ENCODE data around the gene PPP2R1B.
A peak's percentile ranks its signal among the peaks of the same experiment; 100 is the strongest.
"Not testable (repeated sequence)": the region's sequence is repeated elsewhere in the genome, so short reads cannot be mapped to it uniquely, and the experiment has no call there.

Gene PPP2R1B

GRCh38 chr11:111784311-111784710 lies 18.1 kb upstream of the PPP2R1B start:
- DNase-seq (ENCODE audit: low read depth, low spot score), result not testable (repeated sequence)

DNA sequence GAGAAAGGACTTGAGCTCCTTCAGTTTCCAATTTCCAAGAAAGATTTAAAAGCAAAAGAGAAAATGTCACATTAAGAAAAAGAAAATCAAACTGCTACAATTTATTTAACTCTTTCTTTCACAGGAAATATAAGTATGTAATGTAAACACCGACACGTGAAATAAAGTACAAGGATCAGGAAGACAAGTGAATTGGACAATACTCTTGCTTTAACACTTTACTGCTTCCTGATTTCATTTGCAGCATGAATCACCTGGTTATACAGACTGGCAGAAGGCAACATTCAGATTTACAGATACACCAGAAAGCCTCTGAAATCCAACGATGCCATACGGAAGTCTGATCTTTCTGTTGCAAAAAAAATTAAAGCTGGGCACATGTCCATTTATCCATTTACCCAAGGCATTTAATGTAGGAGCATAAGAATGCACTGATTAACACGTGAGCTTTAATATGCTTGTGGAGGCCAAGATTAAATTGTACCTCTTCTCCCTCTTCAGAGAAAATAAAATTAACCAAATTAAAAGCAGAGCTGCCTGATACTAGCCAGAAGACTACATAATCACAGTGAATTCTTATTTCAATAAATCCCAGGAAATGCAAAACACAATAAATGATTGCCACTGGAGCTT lies 16.0 kb upstream of the PPP2R1B start:
- no peak for DNase-seq (ENCODE audit: low read depth, low spot score)

DNA sequence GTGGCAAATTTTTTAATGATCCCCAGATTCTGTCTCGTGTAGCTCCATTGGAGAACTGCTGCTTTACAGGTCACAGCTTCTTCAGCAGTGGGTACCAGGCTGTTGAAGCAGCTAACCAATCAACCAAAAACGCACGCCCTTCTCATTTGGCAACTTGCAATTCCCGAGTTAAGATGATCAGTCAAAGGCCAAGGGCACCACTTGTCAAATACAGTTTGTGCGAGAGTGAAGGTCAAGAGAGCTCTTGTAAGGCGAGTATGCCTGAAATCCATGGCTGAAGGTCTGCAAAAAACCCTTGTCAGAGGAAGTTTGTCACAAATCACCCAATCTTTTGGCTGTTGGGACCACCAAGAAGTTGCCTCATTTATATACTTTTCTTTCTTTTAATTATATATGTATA lies 12.9 kb upstream of the PPP2R1B start:
- DNase-seq (ENCODE audit: low read depth, low spot score), result no peak

- no peak for DNase-seq (ENCODE audit: low read depth, low spot score)
Measured at GRCh38 chr11:111778047-111778558, 11.9 kb upstream of the PPP2R1B start.

- peak; percentile 20 for DNase-seq (ENCODE audit: low read depth, low spot score)
Measured at GRCh38 chr11:111777094-111778046, 11.2 kb upstream of the PPP2R1B start.

DNA sequence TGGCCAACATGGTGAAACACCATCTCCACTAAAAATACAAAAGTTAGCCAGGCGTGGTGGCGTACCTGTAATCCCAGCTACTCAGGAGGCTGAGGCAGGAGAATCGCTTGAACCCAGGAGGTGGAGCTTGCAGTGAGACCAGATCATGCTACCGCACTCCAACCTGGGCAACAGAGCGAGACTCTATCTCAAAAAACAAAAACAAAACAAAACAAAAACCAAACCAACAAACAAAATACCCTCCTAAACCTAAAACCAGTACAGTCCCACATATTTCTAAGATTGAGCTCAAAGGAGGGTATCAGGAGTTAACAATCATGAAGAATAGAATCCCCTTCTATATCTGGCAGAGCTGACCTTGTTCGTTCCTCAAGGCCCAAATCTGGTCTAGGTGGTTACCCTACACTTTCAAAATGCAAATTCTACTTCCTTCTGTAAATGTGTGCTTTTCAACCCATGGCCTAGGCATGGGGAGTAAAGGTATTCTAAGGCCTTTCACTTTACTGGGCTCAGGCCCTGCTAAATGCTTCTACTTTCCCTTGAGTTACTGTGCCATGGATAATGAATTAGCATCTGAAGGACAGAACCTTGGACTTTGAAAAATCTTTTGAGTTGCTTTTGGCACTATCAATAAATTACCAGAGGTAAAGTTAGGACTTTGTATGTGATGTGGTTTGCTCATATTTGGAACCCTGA lies 10.4 kb upstream of the PPP2R1B start:
- no peak for DNase-seq (ENCODE audit: low read depth, low spot score)

DNA sequence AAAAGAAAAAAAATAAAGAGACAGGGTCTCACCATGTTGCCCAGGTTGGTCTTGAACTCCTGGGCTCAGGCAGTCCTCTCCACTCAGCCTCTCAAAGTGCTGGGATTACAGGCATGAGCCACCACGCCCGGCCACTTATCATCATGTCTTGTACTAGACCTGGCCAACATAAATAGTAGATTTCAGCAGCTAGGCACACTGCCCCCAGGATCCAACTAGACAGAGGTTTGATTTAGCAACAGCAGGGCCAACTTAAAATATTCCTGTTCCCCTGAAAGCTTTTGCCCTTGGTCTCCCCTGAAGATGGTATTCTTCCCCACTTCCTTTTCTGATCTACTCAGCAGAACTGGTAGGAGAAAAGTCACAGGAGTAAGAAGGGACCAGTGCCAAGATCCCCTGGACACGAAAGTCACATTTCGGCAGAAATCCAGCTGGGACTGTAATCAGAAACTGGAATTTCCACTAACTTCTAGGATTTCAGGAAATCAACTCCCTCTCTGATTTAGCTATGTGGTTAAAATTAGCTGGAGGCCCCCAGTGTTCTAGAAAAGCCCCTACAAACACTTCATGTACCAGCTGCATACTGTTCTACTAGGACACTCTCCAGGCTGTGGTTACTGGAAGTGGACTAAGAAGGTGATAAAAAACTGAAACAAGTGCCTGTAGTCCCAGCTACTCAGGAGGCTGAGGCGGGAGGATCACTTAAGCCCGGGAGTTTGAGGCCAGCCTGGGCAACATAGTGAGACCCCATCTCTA lies 8.9 kb upstream of the PPP2R1B start:
- no peak for DNase-seq (ENCODE audit: low read depth, low spot score)

GRCh38 chr11:111772535-111772934 lies 6.3 kb upstream of the PPP2R1B start:
- no peak for DNase-seq (ENCODE audit: low read depth, low spot score)

DNA sequence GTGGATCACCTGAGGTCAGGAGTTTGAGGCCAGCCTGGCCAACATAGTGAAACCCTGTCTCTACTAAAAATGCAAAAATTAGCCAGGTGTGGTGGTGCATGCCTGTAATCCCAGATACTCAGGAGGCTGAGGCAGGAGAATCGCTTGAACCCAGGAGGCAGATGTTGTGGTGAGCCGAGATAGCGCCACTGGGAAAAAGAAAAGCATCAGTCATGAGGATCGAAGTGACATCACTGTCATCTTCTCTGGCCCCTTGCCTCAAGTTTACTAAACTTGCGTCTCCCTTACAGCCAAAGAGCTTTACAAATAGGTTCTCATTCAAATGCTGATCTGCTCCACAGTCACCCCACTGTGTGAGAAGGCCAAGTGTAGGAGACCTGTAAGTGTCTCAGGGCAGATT lies 5.0 kb upstream of the PPP2R1B start:
- DNase-seq (ENCODE audit: low read depth, low spot score), result peak; percentile 10

GRCh38 chr11:111770581-111771134 lies 4.5 kb upstream of the PPP2R1B start:
- DNase-seq (ENCODE audit: low read depth, low spot score), result peak; percentile 26

GRCh38 chr11:111766834-111767142 lies 599 bp upstream of the PPP2R1B start:
- no peak for DNase-seq (ENCODE audit: low read depth, low spot score)

DNA sequence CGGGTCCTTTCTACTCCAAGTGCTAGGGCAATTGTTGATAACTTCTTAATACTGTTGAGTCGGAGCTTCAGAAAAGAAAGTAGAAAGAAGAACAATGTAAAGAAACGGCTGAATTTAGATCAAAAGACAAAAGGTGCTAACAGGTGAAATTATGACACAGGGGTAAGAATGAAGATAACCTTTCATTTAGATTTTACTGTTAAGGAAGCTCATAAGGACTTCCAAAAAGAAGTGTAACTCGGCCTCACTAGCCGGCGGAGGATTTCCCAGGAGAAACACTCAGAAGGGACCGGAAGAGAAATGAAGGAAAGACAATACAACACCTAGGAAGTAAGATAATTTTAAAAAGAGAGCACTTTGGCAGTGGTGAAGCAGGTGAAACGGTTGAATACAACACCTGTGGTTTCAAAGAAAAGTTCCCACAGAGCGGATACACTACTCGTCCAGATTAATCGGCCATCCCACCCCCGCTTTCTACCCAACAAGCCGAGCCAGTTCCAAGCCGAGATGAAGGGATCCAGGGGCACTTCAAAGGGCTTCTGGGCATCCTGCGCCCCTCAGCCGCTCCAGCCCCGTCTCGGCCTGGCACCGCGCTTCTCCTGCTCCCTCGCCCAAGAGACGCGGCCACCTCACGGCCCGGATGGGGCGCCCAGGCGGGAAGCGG lies 737 bp downstream of the PPP2R1B start:
- DNase-seq (ENCODE audit: low read depth, low spot score), result no peak

DNA sequence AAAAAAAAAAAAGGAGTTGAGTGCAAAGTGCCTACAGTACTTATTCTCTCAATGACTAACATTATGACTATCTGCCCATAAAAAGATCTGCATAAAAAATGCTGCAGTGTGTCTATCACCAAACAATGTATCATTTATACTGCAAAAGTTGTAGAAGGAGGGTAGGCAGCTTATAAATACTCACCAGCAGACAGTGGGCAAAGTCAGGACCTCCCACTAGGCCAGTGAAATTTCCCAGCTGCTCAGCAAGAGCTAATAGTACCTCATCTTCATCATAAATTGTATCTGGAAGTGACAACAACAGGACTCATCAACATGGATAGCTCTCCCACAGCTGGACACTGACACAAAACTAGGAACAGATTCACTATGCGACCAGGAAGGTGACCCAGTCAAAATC lies 1.6 kb downstream of the PPP2R1B start:
- no peak for DNase-seq (ENCODE audit: low read depth, low spot score)

GRCh38 chr11:111762981-111763643 lies 3.1 kb downstream of the PPP2R1B start:
- DNase-seq (ENCODE audit: low read depth, low spot score), result peak; percentile 10

DNA sequence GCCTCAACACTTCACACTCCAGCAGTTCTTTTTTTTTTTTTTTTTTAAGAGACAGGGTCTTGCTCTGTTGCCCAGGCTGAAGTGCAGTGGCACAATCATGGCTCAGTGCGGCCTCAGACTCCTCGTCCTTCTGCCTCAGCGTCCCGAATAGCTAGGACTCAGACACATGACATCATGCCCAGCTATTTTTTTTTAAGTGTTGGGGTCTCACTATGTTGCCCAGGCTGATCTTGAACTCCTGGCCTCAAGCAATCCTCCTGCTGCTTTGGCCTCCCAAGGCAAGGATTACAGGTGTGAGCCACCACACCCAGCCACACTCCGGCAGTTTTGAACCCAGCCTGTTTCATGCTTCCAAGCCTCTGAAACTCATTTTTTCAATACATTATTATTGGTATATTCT lies 3.7 kb downstream of the PPP2R1B start:
- no peak for DNase-seq (ENCODE audit: low read depth, low spot score)

GRCh38 chr11:111761036-111761435 lies 5.2 kb downstream of the PPP2R1B start:
- no peak for DNase-seq (ENCODE audit: low read depth, low spot score)

GRCh38 chr11:111759778-111760407 lies 6.3 kb downstream of the PPP2R1B start:
- DNase-seq (ENCODE audit: low read depth, low spot score), result no peak

DNA sequence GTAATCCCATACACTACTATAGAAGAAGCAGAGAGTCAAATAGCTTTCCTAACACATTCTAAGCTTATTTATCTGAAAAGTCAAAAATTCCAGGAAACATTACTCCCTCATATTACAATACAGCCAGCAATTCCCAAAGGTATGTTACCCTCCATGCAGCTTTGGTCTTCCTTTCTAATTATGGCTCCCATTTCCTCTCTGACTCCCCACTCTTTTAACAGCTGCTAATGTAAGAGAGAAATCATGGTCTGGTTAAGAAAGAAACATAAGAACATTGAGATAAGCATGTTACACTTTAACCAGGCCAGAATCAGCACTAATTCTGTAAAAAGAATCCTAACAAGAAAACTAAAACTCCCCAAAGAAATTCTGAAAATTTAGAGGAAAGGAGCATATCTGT lies 6.8 kb downstream of the PPP2R1B start:
- DNase-seq (ENCODE audit: low read depth, low spot score), result no peak

- DNase-seq (ENCODE audit: low read depth, low spot score), result no peak
Measured at GRCh38 chr11:111756097-111756496, 10.1 kb downstream of the PPP2R1B start.

DNA sequence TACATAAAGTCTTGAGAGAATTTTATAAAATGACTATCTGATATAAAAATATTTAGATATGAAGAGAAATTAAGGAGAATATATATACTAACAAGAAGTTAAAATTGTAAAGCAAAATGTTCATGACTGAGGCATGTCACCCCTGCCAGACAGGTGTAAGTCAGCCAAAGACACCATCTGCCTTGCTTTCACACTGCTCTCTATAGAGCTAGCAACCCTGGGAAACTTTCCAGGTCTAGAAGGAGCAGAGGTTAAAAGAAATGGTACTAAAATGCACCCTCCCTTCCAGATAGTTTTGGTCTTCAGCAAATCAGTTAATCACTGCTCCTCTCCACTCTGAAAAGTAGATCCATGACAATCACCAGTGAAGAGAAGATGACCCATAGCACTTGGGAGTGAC lies 16.5 kb downstream of the PPP2R1B start:
- DNase-seq (ENCODE audit: low read depth, low spot score), result no peak
